ELF-1 (cell line): ENCODE results near the gene PREP.
A peak's percentile ranks its signal among the peaks of the same experiment; 100 is the strongest.

Experiments
- DNase-seq: peaks from one replicate; pipeline ENCODE4 v3.0.0-alpha.2; 2016; ENCODE audit warnings: low read depth, low spot score

The PREP gene

GRCh38 chr6:105310371-105310770, 92.5 kb downstream of the PREP start:
- no peak for DNase-seq

- DNase-seq, result no peak
Measured at GRCh38 chr6:105308840-105309239, 94.0 kb downstream of the PREP start.

- no peak for DNase-seq
Measured at GRCh38 chr6:105305521-105305920, 97.4 kb downstream of the PREP start.

GRCh38 chr6:105304825-105305224, 98.1 kb downstream of the PREP start:
- no peak for DNase-seq

GRCh38 chr6:105304366-105304765, 98.5 kb downstream of the PREP start:
- no peak for DNase-seq

- peak; percentile 19 for DNase-seq
Measured at GRCh38 chr6:105302617-105303128, 100.2 kb downstream of the PREP start.

- DNase-seq, result no peak
Measured at GRCh38 chr6:105301756-105302616, 100.9 kb downstream of the PREP start.

- peak; percentile 15 for DNase-seq
Measured at GRCh38 chr6:105301072-105301503, 101.8 kb downstream of the PREP start.

GRCh38 chr6:105300090-105300489, 102.8 kb downstream of the PREP start:
- no peak for DNase-seq

GRCh38 chr6:105294129-105294528, 108.8 kb downstream of the PREP start:
- DNase-seq, result no peak

GRCh38 chr6:105292689-105293339, 110.1 kb downstream of the PREP start:
- DNase-seq, result no peak

GRCh38 chr6:105291525-105291924, 111.4 kb downstream of the PREP start:
- DNase-seq, result no peak

- DNase-seq, result no peak
Measured at GRCh38 chr6:105282631-105283585, 120.0 kb downstream of the PREP start.

GRCh38 chr6:105280033-105280432, 122.8 kb downstream of the PREP start:
- DNase-seq, result no peak

- DNase-seq, result no peak
Measured at GRCh38 chr6:105279463-105279862, 123.4 kb downstream of the PREP start.

GRCh38 chr6:105278813-105279212, 124.1 kb downstream of the PREP start:
- DNase-seq, result no peak

- DNase-seq, result no peak
Measured at GRCh38 chr6:105278035-105278434, 124.8 kb downstream of the PREP start.

- DNase-seq, result no peak
Measured at GRCh38 chr6:105276374-105276773, 126.5 kb downstream of the PREP start.

- DNase-seq, result no peak
Measured at GRCh38 chr6:105275542-105275941, 127.3 kb downstream of the PREP start.

- DNase-seq, result no peak
Measured at GRCh38 chr6:105274678-105275077, 128.2 kb downstream of the PREP start.

- DNase-seq, result peak; percentile 3
Measured at GRCh38 chr6:105273589-105273988, 129.3 kb downstream of the PREP start.

- peak; percentile 19 for DNase-seq
Measured at GRCh38 chr6:105272786-105273185, 130.1 kb downstream of the PREP start.
